HCT116 (cell line): ENCODE data around the gene TCF15. TPM values are rescaled to one million over a fixed set of nuclear protein-coding genes. Genes with fewer than 3 reads are reported as not detected.

ENCODE experiments used
- ATAC-seq: fragments of 200-7000 bp; cut with Tn5 transposase; 2 replicates; pipeline ENCODE4 v1.9.1; 2020; ENCODE audit warnings: mild to moderate bottlenecking, moderate library complexity
- BruUV-seq: library from RNA; stranded (reverse); fragments of 400-500 nt; replicated peaks from 2 replicates; lab custom pipeline; 2021; lab: Mats Ljungman, UMichigan
- CTCF ChIA-PET: fragments of 300-600 bp; sonication (Branson Sonifier 250); formaldehyde crosslinking; loops from one replicate; lab custom pipeline; 2021; ENCODE audit warnings: antibody characterized with exemption; lab: Charles Lee
- POLR2A ChIA-PET: fragments of 300-600, 350-600 bp; sonication (Branson Sonifier 250); formaldehyde crosslinking; loops from one replicate; lab custom pipeline; 2021; ENCODE audit warnings: antibody characterized with exemption; lab: Charles Lee
- RAD21 ChIA-PET, 2 experiments: fragments of 300-600 bp; sonication (Branson Sonifier 250); formaldehyde crosslinking; loops; one replicate each; lab custom pipeline; 2023; ENCODE audit warnings: low total read pairs in 2 of 2; ENCODE audit not compliant: uncharacterized antibody in 2 of 2, unreplicated experiment in 2 of 2, low non-redundant PET in 1 of 2; lab: Charles Lee
- DNase-seq: peaks from one replicate; pipeline ENCODE4 v3.0.0-alpha.2; 2010; ENCODE audit warnings: low read depth, low spot score
- H2AFZ ChIP-seq: fragments of 200-600 bp; shearing (Covaris generic), sonication (generic); 2 replicates; pipeline ENCODE4 v1.6.1; 2017; ENCODE audit warnings: low read depth, mixed run types, mixed read lengths, antibody characterized with exemption, low read length; ENCODE audit not compliant: poor library complexity, severe bottlenecking
- H3K27ac ChIP-seq: 2 replicates; pipeline ENCODE4 v1.5.1; 2012; ENCODE audit warnings: low read depth, low read length
- H3K27me3 ChIP-seq: fragments of 200-600 bp; sonication (generic); 2 replicates; pipeline ENCODE4 v1.6.1; 2016; ENCODE audit warnings: mixed run types, low read length, mixed read lengths; ENCODE audit not compliant: insufficient read depth
- H3K36me3 ChIP-seq, 2 experiments: fragments of 200-500 bp in 1 of 2; fragments of 200-600 bp in 1 of 2; sonication (Bioruptor generic) in 1 of 2; sonication (generic) in 1 of 2; 2 replicates each; pipeline versions ENCODE4 v1.5.1 to v1.6.1; 2014 to 2016; ENCODE audit warnings: low read length in 2 of 2, inconsistent platforms in 1 of 2, mixed read lengths in 1 of 2, mixed run types in 1 of 2; ENCODE audit not compliant: insufficient read depth in 2 of 2, control insufficient read depth in 1 of 2
- H3K4me1 ChIP-seq, 2 experiments: fragments of 200-600 bp in 1 of 2; sonication (generic) in 1 of 2; 2 replicates each; pipeline versions ENCODE4 v1.5.1 to v1.6.1; 2012 to 2017; ENCODE audit warnings: low read length in 2 of 2, inconsistent platforms in 1 of 2, mild to moderate bottlenecking in 1 of 2, mixed read lengths in 1 of 2, mixed run types in 1 of 2, moderate library complexity in 1 of 2; ENCODE audit not compliant: insufficient read depth in 2 of 2, control insufficient read depth in 1 of 2
- H3K4me2 ChIP-seq: fragments of 200-600 bp; sonication (generic); 2 replicates; pipeline ENCODE4 v1.6.1; 2017; ENCODE audit warnings: mixed run types, low read length, mixed read lengths
- H3K4me3 ChIP-seq, 2 experiments: fragments of 200-600 bp in 1 of 2; sonication (generic) in 1 of 2; replicated peaks in 1 of 2; 2 replicates each; pipeline ENCODE4 v1.5.1; 2011 to 2016; ENCODE audit warnings: low read length in 2 of 2, control low read depth in 1 of 2, low read depth in 1 of 2, mild to moderate bottlenecking in 1 of 2, mixed read lengths in 1 of 2, mixed run types in 1 of 2
- H3K79me2 ChIP-seq: fragments of 200-600 bp; sonication (generic); 2 replicates; pipeline ENCODE4 v1.6.1; 2017; ENCODE audit warnings: mild to moderate bottlenecking, mixed run types, low read length, moderate library complexity, mixed read lengths; ENCODE audit not compliant: insufficient read depth
- H3K9ac ChIP-seq: fragments of 200-600 bp; sonication (generic); 2 replicates; pipeline ENCODE4 v1.6.1; 2016; ENCODE audit warnings: low read length, mixed read lengths
- H3K9me2 ChIP-seq: fragments of 200-600 bp; sonication (generic), shearing (Covaris generic); 2 replicates; pipeline ENCODE4 v1.6.1; 2017; ENCODE audit warnings: mixed run types, mild to moderate bottlenecking, moderate library complexity; ENCODE audit not compliant: insufficient read depth
- H3K9me3 ChIP-seq, 2 experiments: fragments of 200-500 bp in 1 of 2; fragments of 200-600 bp in 1 of 2; sonication (Bioruptor generic) in 1 of 2; sonication (generic) in 1 of 2; 2 replicates each; pipeline ENCODE4 v1.6.1; 2014 to 2017; ENCODE audit warnings: low read length in 2 of 2, mixed read lengths in 2 of 2, inconsistent platforms in 1 of 2, low read depth in 1 of 2, mild to moderate bottlenecking in 1 of 2, mixed run types in 1 of 2, moderate library complexity in 1 of 2; ENCODE audit not compliant: control insufficient read depth in 1 of 2, insufficient read depth in 1 of 2
- H4K20me1 ChIP-seq: fragments of 200-600 bp; sonication (generic), shearing (Covaris generic); 2 replicates; pipeline ENCODE4 v1.6.1; 2017; ENCODE audit warnings: mixed run types, mild to moderate bottlenecking, moderate library complexity; ENCODE audit not compliant: insufficient read depth
- CBX3 ChIP-seq: IDR thresholded peaks from 2 replicates; pipeline ENCODE4 v1.6.1; 2012; ENCODE audit warnings: low read depth
- MAX ChIP-seq: IDR thresholded peaks from 2 replicates; pipeline ENCODE4 v1.6.1; 2012
- POLR2AphosphoS5 ChIP-seq: IDR thresholded peaks from 2 replicates; pipeline ENCODE4 v1.6.1; 2011; ENCODE audit warnings: mild to moderate bottlenecking, low read depth, low read length, moderate library complexity
- ZBTB33 ChIP-seq: IDR thresholded peaks from 2 replicates; pipeline ENCODE4 v1.6.1; 2011; ENCODE audit warnings: mild to moderate bottlenecking, low read length, moderate library complexity; ENCODE audit not compliant: insufficient replicate concordance; ENCODE audit errors: extremely low read depth
- intact Hi-C: fragments of 100-400 bp; cut with micrococcal nuclease; formaldehyde crosslinking; loops from 2 replicates; pipeline ENCODE4 v1.10.0; 2022
- total RNA-seq: library from RNA; stranded (reverse); gene quantifications from one replicate; pipeline ENCODE4 v1.2.1, GENCODE V29; 2021; ENCODE audit not compliant: unreplicated experiment

TCF15 gene
- total RNA-seq, 1 experiment from 2014 or later: not detected

- Histone ChIP-seq H3K9ac (no peak overlapping the region), H4K20me1 (peaks cover 3% of the 10 kb centered on the region; the same call in 1 of the 2 replicates), H2AFZ (no peak overlapping the region), H3K79me2 (peaks cover 61% of the 10 kb centered on the region), H3K36me3 (peaks cover 18 to 42% of the 10 kb centered on the region in 2 experiments), H3K4me1 (peaks cover 17 to 46% of the 10 kb centered on the region in 2 experiments), H3K27ac (no peak overlapping the region), H3K4me2 (no peak overlapping the region), H3K27me3 (no peaks in the 10 kb centered on the region), H3K9me2 (no peaks in the 10 kb centered on the region), H3K9me3 (peaks cover 4 to 17% of the 10 kb centered on the region in 2 experiments; a peak in 2 of 4 replicates), H3K4me3 (no peak overlapping the region)
- ChIA-PET RAD21 (no interaction called here), CTCF (interaction anchor here (0.8 to 1.0 kb wide), 2 partner anchors 21 to 80 kb away, joined by 3 read pairs; no protein-coding TSS in a partner anchor), POLR2A (interaction anchor here (0.6 kb wide), 1 partner anchor 282 kb away, joined by 3 read pairs; no protein-coding TSS in a partner anchor)
- ATAC-seq: no peak
- TF ChIP-seq CBX3 (peak; percentile 29; the same call in 1 of the 2 replicates), MAX (no peak)
- DNase-seq: no peak
- BruUV-seq: TSS peak; percentile 4
- intact Hi-C loops: no loop called here
These were observed 37.4 kb upstream of the TCF15 start for GRCh38 chr20:647479-648019.

GRCh38 chr20:646868-647233, 36.7 kb upstream of the TCF15 start:
- no peak for ATAC-seq
- Histone ChIP-seq H3K27me3 (no peaks in the 10 kb centered on the region), H3K27ac (no peak overlapping the region), H3K36me3 (peaks cover 18 to 42% of the 10 kb centered on the region in 2 experiments)
- intact Hi-C loops: no loop called here
- BruUV-seq: no TSS peak
- no peak for DNase-seq
- no peak for TF ChIP-seq ZBTB33
- TF ChIP-seq POLR2AphosphoS5: 0 out of 2 replicates have a peak, but pooled peaks have one; percentile 31
- TF ChIP-seq, all 23 proteins: peak for 1
- H3K4me1 ChIP-seq: peaks cover 17 to 42% of the 10 kb centered on the region in 2 experiments
- H3K9me2 ChIP-seq: no peaks in the 10 kb centered on the region
- H2AFZ ChIP-seq: no peak overlapping the region
- peaks cover 4 to 17% of the 10 kb centered on the region in 2 experiments; a peak in 2 of 4 replicates for H3K9me3 ChIP-seq
- H4K20me1 ChIP-seq: peaks cover 3% of the 10 kb centered on the region; the same call in 1 of the 2 replicates
- RAD21 ChIA-PET: no interaction called here
- peak overlapping the region; percentile 14; the same call in 1 of the 2 replicates for H3K4me2 ChIP-seq
- peaks cover 54% of the 10 kb centered on the region for H3K79me2 ChIP-seq
- H3K9ac ChIP-seq: no peak overlapping the region
- CTCF ChIA-PET: interaction anchor here (1.5 to 2.6 kb wide), 6 partner anchors 11 to 122 kb away, joined by 5 to 29 read pairs (median 8); partner anchors contain the start of genes CSNK2A1 and SLC52A3
- POLR2A ChIA-PET: interaction anchor here (0.6 to 1.8 kb wide), 2 partner anchors 281 to 284 kb away, joined by 3 to 6 read pairs; no protein-coding TSS in a partner anchor
- H3K4me3 ChIP-seq: no peak overlapping the region
